Upper lobe of left lung (tissue), 4 donors: ENCODE data around the gene PALMD.

Experiments
- CTCF ChIP-seq, 6 experiments: fragments of 450-650 bp in 4 of 6; fragments of 200-600 bp in 2 of 6; sonication (generic) in 2 of 6; IDR thresholded peaks; one replicate each; pipeline ENCODE4 v1.5.1; 2016 to 2019; ENCODE audit warnings: antibody characterized with exemption in 6 of 6
- POLR2A ChIP-seq, 4 donors: fragments of 450-650 bp; IDR thresholded peaks; one replicate each; pipeline ENCODE4 v1.5.1; 2016 to 2017; ENCODE audit warnings: antibody characterized with exemption in 4 of 4, mild to moderate bottlenecking in 2 of 4

GRCh38 chr1:99677416-99677815 lies 31.5 kb downstream of the PALMD start:
- TF ChIP-seq CTCF (IDR thresholded peaks at IDR 0.05) (no peak), POLR2A (IDR thresholded peaks at IDR 0.05) (no peak)
